GM19463 (cell line): ENCODE data around the gene CFAP74.
"Not testable (repeated sequence)": the region's sequence is repeated elsewhere in the genome, so short reads cannot be mapped to it uniquely, and the experiment has no call there.

ENCODE experiments used
- ATAC-seq: cut with Tn5 transposase; IDR thresholded peaks from one replicate; pipeline ENCODE4 v1.9.1; 2021; ENCODE audit warnings: mild to moderate bottlenecking, moderate library complexity; ENCODE audit not compliant: unreplicated experiment

CFAP74 gene

GRCh38 chr1:1937061-1937460 is 66.5 kb downstream of the CFAP74 start:
- ATAC-seq, result no peak

DNA sequence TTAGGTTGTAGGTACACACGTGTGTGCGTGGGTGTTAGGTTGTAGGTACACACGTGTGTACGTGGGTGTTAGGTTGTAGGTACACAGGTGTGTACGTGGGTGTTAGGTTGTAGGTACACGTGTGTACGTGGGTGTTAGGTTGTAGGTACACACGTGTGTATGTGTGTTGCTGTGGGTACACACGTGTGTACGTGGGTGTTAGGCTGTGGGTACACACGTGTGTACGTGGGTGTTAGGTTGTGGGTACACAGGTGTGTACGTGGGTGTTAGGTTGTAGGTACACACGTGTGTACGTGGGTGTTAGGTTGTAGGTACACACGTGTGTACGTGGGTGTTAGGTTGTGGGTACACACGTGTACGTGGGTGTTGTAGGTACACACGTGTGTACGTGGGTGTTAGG is 68.7 kb downstream of the CFAP74 start:
- not testable (repeated sequence) for ATAC-seq

GRCh38 chr1:1929639-1930545 is 73.7 kb downstream of the CFAP74 start:
- ATAC-seq, result no peak

- no peak for ATAC-seq
These were observed 74.4 kb downstream of the CFAP74 start for GRCh38 chr1:1929102-1929638.

- no peak for ATAC-seq
These were observed 75.1 kb downstream of the CFAP74 start for GRCh38 chr1:1928231-1929101.

DNA sequence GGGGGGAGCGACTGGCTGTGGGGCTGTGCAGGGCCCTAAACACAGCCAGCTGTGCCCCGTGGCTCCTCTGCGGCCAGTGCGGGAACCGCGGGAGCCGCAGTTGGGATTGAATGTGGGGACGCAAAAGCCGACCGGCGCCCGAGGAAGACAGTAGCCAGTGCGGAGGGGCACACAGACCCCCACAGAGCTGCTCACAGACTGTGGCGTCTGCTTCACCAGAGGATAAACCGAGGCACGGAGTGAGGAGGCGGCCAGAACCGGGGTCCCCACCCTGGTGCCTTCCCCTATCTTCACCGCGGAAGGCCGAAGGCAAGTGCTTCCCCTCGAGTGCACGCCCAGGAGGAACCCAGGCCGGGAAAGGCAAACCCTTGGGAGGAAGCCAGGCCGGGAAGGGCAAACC is 75.8 kb downstream of the CFAP74 start:
- ATAC-seq, result no peak

- no peak for ATAC-seq
These were observed 76.5 kb downstream of the CFAP74 start for GRCh38 chr1:1926886-1927660.

GRCh38 chr1:1926346-1926811 is 77.2 kb downstream of the CFAP74 start:
- no peak for ATAC-seq

GRCh38 chr1:1925437-1926345 is 77.9 kb downstream of the CFAP74 start:
- no peak for ATAC-seq

DNA sequence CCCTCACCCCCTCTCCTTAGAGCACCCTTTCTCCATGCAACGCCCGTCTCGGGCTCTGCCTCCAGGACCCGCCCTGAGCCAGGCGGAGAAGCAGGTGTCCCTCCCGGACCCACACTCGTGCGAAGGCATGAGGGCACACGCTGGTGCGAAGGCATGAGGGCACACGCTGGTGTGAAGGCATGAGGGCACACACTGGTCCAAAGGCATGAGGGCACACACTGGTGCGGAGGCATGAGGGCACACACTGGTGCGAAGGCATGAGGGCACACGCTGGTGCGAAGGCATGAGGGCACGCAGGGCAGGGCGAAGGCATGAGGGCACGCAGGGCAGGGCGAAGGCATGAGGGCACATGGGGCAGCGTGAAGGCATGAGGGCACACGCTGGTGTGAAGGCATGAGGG is 78.7 kb downstream of the CFAP74 start:
- ATAC-seq, result no peak

DNA sequence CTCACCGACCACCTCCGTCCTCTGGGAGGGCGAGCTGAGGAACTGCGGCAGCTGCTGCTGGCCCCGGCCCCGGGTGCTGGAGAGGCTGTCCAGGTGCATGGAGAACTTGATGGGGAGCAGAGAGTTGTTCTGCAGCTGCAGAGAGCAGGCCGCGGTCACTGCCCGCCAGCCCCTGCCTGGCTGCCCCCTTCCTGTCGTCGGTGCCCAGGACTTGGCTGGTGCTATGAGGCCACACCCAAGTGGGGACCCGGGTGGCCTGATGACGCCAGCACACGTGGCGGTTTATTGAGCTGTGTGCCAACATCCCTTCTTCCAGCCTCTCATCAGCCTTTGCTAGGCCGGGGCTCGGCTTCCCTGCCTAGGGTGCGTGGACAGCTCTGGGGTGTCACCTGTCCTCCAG is 79.2 kb downstream of the CFAP74 start:
- no peak for ATAC-seq

- no peak for ATAC-seq
These were observed 80.4 kb downstream of the CFAP74 start for GRCh38 chr1:1922956-1923833.

GRCh38 chr1:1922702-1922955 is 81.0 kb downstream of the CFAP74 start:
- no peak for ATAC-seq

- ATAC-seq, result no peak
These were observed 81.5 kb downstream of the CFAP74 start for GRCh38 chr1:1921901-1922701.

GRCh38 chr1:1921459-1921862 is 82.1 kb downstream of the CFAP74 start:
- no peak for ATAC-seq

GRCh38 chr1:1920608-1921458 is 82.8 kb downstream of the CFAP74 start:
- no peak for ATAC-seq

DNA sequence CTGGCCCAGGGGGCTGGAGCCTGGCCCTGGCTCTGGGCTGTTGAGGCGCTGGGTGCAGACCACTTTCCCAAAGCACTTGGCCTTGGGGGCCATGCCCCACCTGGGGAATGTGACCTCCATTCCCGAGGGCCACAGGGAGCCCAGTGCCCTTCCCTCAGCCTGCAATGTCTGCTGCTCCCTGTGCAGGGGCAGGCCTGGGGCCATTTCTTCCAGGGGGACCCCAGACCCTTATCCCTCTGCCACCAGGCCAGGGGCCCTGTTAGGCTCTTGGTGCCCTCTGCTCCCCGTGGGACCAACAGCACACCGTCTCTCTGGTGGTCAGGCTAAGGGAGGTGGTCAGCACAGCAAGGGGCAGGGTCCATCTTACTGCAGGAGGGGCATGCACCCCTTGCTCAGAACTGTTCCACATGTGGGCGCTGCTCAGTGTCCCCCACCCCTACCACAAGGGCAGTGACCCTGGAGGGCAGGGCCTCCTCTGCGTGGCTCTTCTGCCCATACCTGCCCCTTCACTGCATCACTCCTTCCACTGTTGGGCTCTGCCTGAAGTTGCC is 83.5 kb downstream of the CFAP74 start:
- no peak for ATAC-seq
